H9 (cell line): ENCODE data around the gene SEMG2. TPM values are rescaled to one million over a fixed set of nuclear protein-coding genes. Genes with fewer than 3 reads are reported as not detected.

ENCODE experiments used
- DNase-seq: peaks from one replicate; pipeline ENCODE4 v3.0.0-alpha.2; 2017
- H2AFZ ChIP-seq: one replicate; pipeline ENCODE4 v1.6.1; 2013; ENCODE audit warnings: mild to moderate bottlenecking, low read length, control low read depth, moderate library complexity
- H2AK5ac ChIP-seq: 2 replicates; pipeline ENCODE4 v1.6.1; 2013; ENCODE audit warnings: low read length, control low read depth, mixed read lengths; ENCODE audit not compliant: insufficient read length
- H2BK120ac ChIP-seq: one replicate; pipeline ENCODE4 v1.6.1; 2013; ENCODE audit warnings: low read depth, mild to moderate bottlenecking, low read length, control low read depth, inconsistent platforms; ENCODE audit not compliant: poor library complexity, severe bottlenecking
- H2BK12ac ChIP-seq: 2 replicates; pipeline ENCODE4 v1.6.1; 2013; ENCODE audit warnings: low read length, control low read depth, mixed read lengths, low read depth; ENCODE audit not compliant: insufficient read length
- H2BK15ac ChIP-seq: 2 replicates; pipeline ENCODE4 v1.6.1; 2013; ENCODE audit warnings: low read depth, low read length, control low read depth
- H2BK20ac ChIP-seq: one replicate; pipeline ENCODE4 v1.6.1; 2013; ENCODE audit warnings: low read depth, mild to moderate bottlenecking, low read length, control low read depth, inconsistent platforms; ENCODE audit not compliant: poor library complexity, severe bottlenecking
- H2BK5ac ChIP-seq: 2 replicates; pipeline ENCODE4 v1.6.1; 2013; ENCODE audit warnings: low read length, control low read depth, mixed read lengths; ENCODE audit not compliant: insufficient read length
- H3K14ac ChIP-seq: 2 replicates; pipeline ENCODE4 v1.6.1; 2013; ENCODE audit warnings: low read length, control low read depth; ENCODE audit not compliant: insufficient read depth
- H3K18ac ChIP-seq: 2 replicates; pipeline ENCODE4 v1.6.1; 2013; ENCODE audit warnings: low read depth, mild to moderate bottlenecking, mixed read lengths, low read length, control low read depth; ENCODE audit not compliant: insufficient read length
- H3K23ac ChIP-seq: 2 replicates; pipeline ENCODE4 v1.6.1; 2013; ENCODE audit warnings: low read length, control low read depth, mixed read lengths, low read depth; ENCODE audit not compliant: insufficient read length
- H3K23me2 ChIP-seq: 2 replicates; pipeline ENCODE4 v1.6.1; 2013; ENCODE audit warnings: low read depth, mild to moderate bottlenecking, mixed read lengths, low read length, control low read depth; ENCODE audit not compliant: insufficient read length, poor library complexity, severe bottlenecking
- H3K27ac ChIP-seq: 2 replicates; pipeline ENCODE4 v1.5.1; 2013; ENCODE audit warnings: low read length, control low read depth, mixed read lengths, low read depth; ENCODE audit not compliant: insufficient read length
- H3K27me3 ChIP-seq: 2 replicates; pipeline ENCODE4 v1.6.1; 2013; ENCODE audit warnings: low read length, control low read depth, inconsistent platforms; ENCODE audit not compliant: insufficient read depth
- H3K4ac ChIP-seq: 2 replicates; pipeline ENCODE4 v1.6.1; 2013; ENCODE audit warnings: low read depth, mild to moderate bottlenecking, control low read depth, inconsistent platforms, low read length, moderate library complexity
- H3K4me1 ChIP-seq: 2 replicates; pipeline ENCODE4 v1.6.1; 2013; ENCODE audit warnings: low read length, control low read depth, inconsistent platforms; ENCODE audit not compliant: insufficient read depth
- H3K4me2 ChIP-seq: 2 replicates; pipeline ENCODE4 v1.6.1; 2013; ENCODE audit warnings: low read length, control low read depth, mixed read lengths; ENCODE audit not compliant: insufficient read length, insufficient read depth
- H3K56ac ChIP-seq: 2 replicates; pipeline ENCODE4 v1.6.1; 2013; ENCODE audit warnings: low read depth, mild to moderate bottlenecking, mixed read lengths, low read length, control low read depth; ENCODE audit not compliant: insufficient read length
- H3K79me1 ChIP-seq: 2 replicates; pipeline ENCODE4 v1.6.1; 2013; ENCODE audit warnings: low read depth, mild to moderate bottlenecking, moderate library complexity, low read length, control low read depth, inconsistent platforms; ENCODE audit not compliant: insufficient read depth, poor library complexity, severe bottlenecking
- H3K79me2 ChIP-seq: 2 replicates; pipeline ENCODE4 v1.6.1; 2013; ENCODE audit warnings: low read length, control low read depth, inconsistent platforms; ENCODE audit not compliant: insufficient read depth
- H3K9ac ChIP-seq: 2 replicates; pipeline ENCODE4 v1.6.1; 2013; ENCODE audit warnings: low read length, control low read depth, mixed read lengths; ENCODE audit not compliant: insufficient read length; ENCODE audit errors: extremely low read depth
- H3K9me3 ChIP-seq: one replicate; pipeline ENCODE4 v1.6.1; 2013; ENCODE audit warnings: low read depth, low read length, inconsistent platforms; ENCODE audit not compliant: control insufficient read depth
- H3T11ph ChIP-seq: one replicate; pipeline ENCODE4 v1.6.1; 2013; ENCODE audit warnings: mild to moderate bottlenecking, low read length, control low read depth, inconsistent platforms
- H4K20me1 ChIP-seq: one replicate; pipeline ENCODE4 v1.6.1; 2013; ENCODE audit not compliant: control insufficient read depth, insufficient read length, insufficient read depth
- H4K5ac ChIP-seq: 2 replicates; pipeline ENCODE4 v1.6.1; 2013; ENCODE audit warnings: low read depth, mild to moderate bottlenecking, mixed read lengths, low read length, control low read depth; ENCODE audit not compliant: insufficient read length
- H4K8ac ChIP-seq: replicated peaks from 2 replicates; pipeline ENCODE4 v1.6.1; 2013; ENCODE audit warnings: low read length, control low read depth, mixed read lengths, low read depth; ENCODE audit not compliant: insufficient read length
- H4K91ac ChIP-seq: 2 replicates; pipeline ENCODE4 v1.6.1; 2013; ENCODE audit warnings: low read depth, mild to moderate bottlenecking, moderate library complexity, mixed read lengths, low read length, control low read depth; ENCODE audit not compliant: insufficient read length
- H3K27ac Mint-ChIP-seq, 3 experiments: 2 replicates in 2 of 3; 3 replicates in 1 of 3; pipeline ENCODE4 v1.8.0; 2020 to 2021; ENCODE audit warnings: mixed read lengths in 3 of 3, mild to moderate bottlenecking in 1 of 3, moderate library complexity in 1 of 3
- H3K27me3 Mint-ChIP-seq: 2 replicates; pipeline ENCODE4 v1.8.0; 2021; ENCODE audit warnings: low read depth, mild to moderate bottlenecking, moderate library complexity, mixed read lengths
- H3K36me3 Mint-ChIP-seq, 3 experiments: 2 replicates in 2 of 3; 3 replicates in 1 of 3; pipeline ENCODE4 v1.8.0; 2020 to 2021; ENCODE audit warnings: low read depth in 3 of 3, mixed read lengths in 3 of 3; ENCODE audit not compliant: insufficient read depth in 1 of 3
- H3K4me1 Mint-ChIP-seq, 2 experiments: 2 replicates each; pipeline ENCODE4 v1.8.0; 2020; ENCODE audit warnings: mixed read lengths in 2 of 2
- H3K4me3 Mint-ChIP-seq, 2 experiments: 2 replicates in 1 of 2; 3 replicates in 1 of 2; pipeline ENCODE4 v1.8.0; 2020 to 2021; ENCODE audit warnings: mild to moderate bottlenecking in 2 of 2, mixed read lengths in 2 of 2, moderate library complexity in 1 of 2
- H3K9me3 Mint-ChIP-seq, 2 experiments: 2 replicates in 1 of 2; 3 replicates in 1 of 2; pipeline ENCODE4 v1.8.0; 2020; ENCODE audit warnings: mild to moderate bottlenecking in 2 of 2, mixed read lengths in 2 of 2, moderate library complexity in 1 of 2
- CTCF ChIP-seq: fragments of 200-600 bp; sonication (generic); conservative IDR thresholded peaks from 3 replicates; pipeline ENCODE4 v1.8.0; 2021; ENCODE audit warnings: antibody characterized with exemption, mild to moderate bottlenecking
- WGBS: extraction: QIAGEN DNeasy Blood & Tissue Kit; methylation state at CpG from one replicate; pipeline ENCODE4 v1.1.7; 2013; ENCODE audit warnings: missing lambda C conversion rate, low lambda C conversion rate, mixed read lengths; ENCODE audit not compliant: insufficient read length; ENCODE audit errors: extremely low coverage; 5-methylcytosine and 5-hydroxymethylcytosine counted together
- total RNA-seq: library from RNA; stranded (reverse); gene quantifications from 2 replicates; pipeline ENCODE4 v1.2.1, GENCODE V29; 2021

SEMG2 gene
- total RNA-seq, 1 experiment from 2014 or later: not detected

GRCh38 chr20:45193331-45193730, 27.8 kb upstream of the SEMG2 start:
- Histone ChIP-seq H2BK20ac (no peak overlapping the region), H3K4me2 (no peak overlapping the region), H2BK120ac (no peak overlapping the region), H3K23ac (no peak overlapping the region), H2AFZ (no peak overlapping the region), H3K23me2 (no peaks in the 10 kb centered on the region), H4K5ac (no peak overlapping the region), H2BK5ac (no peak overlapping the region), H2BK12ac (no peak overlapping the region), H3T11ph (no peak overlapping the region), H3K56ac (no peak overlapping the region), H3K79me1 (no peaks in the 10 kb centered on the region), H3K4ac (no peak overlapping the region), H3K9me3 (no peaks in the 10 kb centered on the region), H4K20me1 (no peaks in the 10 kb centered on the region), H3K27ac (no peak overlapping the region), H3K14ac (no peak overlapping the region), H4K8ac (no peak overlapping the region), H3K4me1 (no peaks in the 10 kb centered on the region), H3K27me3 (no peaks in the 10 kb centered on the region), H3K79me2 (no peaks in the 10 kb centered on the region), H3K9ac (no peak overlapping the region), H3K18ac (no peak overlapping the region), H2BK15ac (no peak overlapping the region), H4K91ac (no peak overlapping the region), H2AK5ac (no peak overlapping the region)
- H3K27ac Mint-ChIP-seq: no peak overlapping the region
- peaks cover 6% of the 10 kb centered on the region for H3K27me3 Mint-ChIP-seq
- H3K9me3 Mint-ChIP-seq: no peaks in the 10 kb centered on the region
- DNase-seq: no peak
- H3K4me3 Mint-ChIP-seq: no peak overlapping the region
- TF ChIP-seq CTCF: no peak
- H3K36me3 Mint-ChIP-seq: no peaks in the 10 kb centered on the region; a peak in 1 of 7 replicates
- H3K4me1 Mint-ChIP-seq: peaks cover 8 to 10% of the 10 kb centered on the region in 2 experiments
- no CpG with 5 or more reads among the region's 2 CpGs for WGBS
